ENCODE results near the gene EXOC6B. TPM values are rescaled to one million over a fixed set of nuclear protein-coding genes. Genes with fewer than 3 reads are reported as not detected.

The EXOC6B gene
- total and polyA plus RNA-seq, 12 donors: 16.3 to 243 (median 144) TPM

GRCh38 chr2:72142570-72143440, 683.0 kb downstream of the EXOC6B start:
- no peaks in the 10 kb centered on the region for H3K9me3 ChIP-seq
- H3K4me1 ChIP-seq: peaks cover 27 to 75% (median 63%) of the 10 kb centered on the region in 9 donors
- WGBS, 2 donors: 15 to 18% methylated on average over 50 of the region's 50 CpGs
- H3K36me3 ChIP-seq: no peaks in the 10 kb centered on the region
- H3K27me3 ChIP-seq: peaks cover 6 to 56% (median 30%) of the 10 kb centered on the region in 7 donors
- H3K4me3 ChIP-seq: peak overlapping the region in 9 of 10 donors; percentile 19 to 75 (median 49)
- peak overlapping the region in 6 of 10 donors; percentile 22 to 94 (median 46) for H3K27ac ChIP-seq
- peak; percentile 56 to 76 (median 70) for ATAC-seq
- intact Hi-C loops (cut with DNase I): loop anchor here in 1 of 10 donors (10.0 kb wide), 1 partner anchor 528 kb away; no protein-coding TSS in a partner anchor
- no peak for TF ChIP-seq CTCF (IDR thresholded peaks at IDR 0.05)
- peak; percentile 71 to 79 for DNase-seq

- no peak for TF ChIP-seq CTCF (IDR thresholded peaks at IDR 0.05)
- no peaks in the 10 kb centered on the region for H3K36me3 ChIP-seq
- DNase-seq (no peak), ATAC-seq (no peak)
- no peak overlapping the region for H3K4me3 ChIP-seq
- peaks cover 25 to 73% (median 61%) of the 10 kb centered on the region in 9 donors for H3K4me1 ChIP-seq
- H3K27ac ChIP-seq: no peak overlapping the region
- H3K27me3 ChIP-seq: peaks cover 1 to 48% (median 22%) of the 10 kb centered on the region in 7 donors
- intact Hi-C loops (cut with DNase I): loop anchor here in 1 of 10 donors (10.0 kb wide), 1 partner anchor 527 kb away; no protein-coding TSS in a partner anchor
- no peaks in the 10 kb centered on the region for H3K9me3 ChIP-seq
- 83 to 84% methylated on average over 13 of the region's 13 CpGs for whole genome bisulfite sequencing, 2 donors
Observed at GRCh38 chr2:72141881-72142451, 683.9 kb downstream of the EXOC6B start.

GRCh38 chr2:72141032-72141645, 684.7 kb downstream of the EXOC6B start:
- Histone ChIP-seq H3K27me3 (peaks cover 0 to 40% (median 15%) of the 10 kb centered on the region in 7 donors), H3K4me1 (peaks cover 25 to 65% (median 52%) of the 10 kb centered on the region in 9 donors), H3K36me3 (no peaks in the 10 kb centered on the region), H3K4me3 (no peak overlapping the region), H3K9me3 (no peaks in the 10 kb centered on the region), H3K27ac (no peak overlapping the region)
- intact Hi-C loops (cut with DNase I): loop anchor here in 1 of 10 donors (10.0 kb wide), 1 partner anchor 526 kb away; no protein-coding TSS in a partner anchor
- no peak for TF ChIP-seq CTCF (IDR thresholded peaks at IDR 0.05)
- 96% methylated on average over 5 of the region's 5 CpGs for WGBS, 2 donors
- DNase-seq (peak in 1 of 2 donors; percentile 0), ATAC-seq (no peak)

- ATAC-seq: no peak
- TF ChIP-seq CTCF (IDR thresholded peaks at IDR 0.05): no peak
- DNase-seq: no peak
- no peak overlapping the region for H3K4me3 ChIP-seq
- 96 to 97% methylated on average over 4 of the region's 4 CpGs for WGBS, 2 donors
- no peaks in the 10 kb centered on the region for H3K36me3 ChIP-seq
- H3K27ac ChIP-seq: no peak overlapping the region
- peaks cover 0 to 34% (median 10%) of the 10 kb centered on the region in 7 donors for H3K27me3 ChIP-seq
- H3K9me3 ChIP-seq: no peaks in the 10 kb centered on the region
- intact Hi-C loops (cut with DNase I): loop anchor here in 1 of 10 donors (10.0 kb wide), 1 partner anchor 526 kb away; no protein-coding TSS in a partner anchor
- peaks cover 22 to 59% (median 47%) of the 10 kb centered on the region in 9 donors for H3K4me1 ChIP-seq
Observed at GRCh38 chr2:72140621-72140960, 685.2 kb downstream of the EXOC6B start.

Measured in heart right ventricle (tissue), 16 donors.